K562 (cell line): ENCODE results near the gene CISD3. TPM values are rescaled to one million over a fixed set of nuclear protein-coding genes. Genes with fewer than 3 reads are reported as not detected.

Experiments
- AFF1 ChIP-seq, 2 experiments: fragments of 450-650 bp; IDR thresholded peaks; 2 replicates each; pipeline ENCODE4 v1.6.1; 2018; ENCODE audit warnings: mild to moderate bottlenecking in 2 of 2, low read depth in 1 of 2; ENCODE audit not compliant: partially characterized antibody in 2 of 2
- ARID1B ChIP-seq: fragments of 450-650 bp; IDR thresholded peaks from 2 replicates; pipeline ENCODE4 v1.6.1; 2016; ENCODE audit warnings: antibody characterized with exemption, mild to moderate bottlenecking, inconsistent platforms
- ASH1L ChIP-seq: fragments of 450-650 bp; IDR thresholded peaks from 2 replicates; pipeline ENCODE4 v1.6.1; 2018; ENCODE audit warnings: borderline replicate concordance, mild to moderate bottlenecking, low read depth; ENCODE audit not compliant: partially characterized antibody
- ETV1 ChIP-seq: fragments of 450-650 bp; conservative IDR thresholded peaks from 2 replicates; pipeline ENCODE4 v1.6.1; 2016; ENCODE audit warnings: missing genetic modification characterization, control low read depth, low read depth, missing compliant biosample characterization
- GTF2E2 ChIP-seq: fragments of 200-800 bp; sonication (Bioruptor generic); IDR thresholded peaks from 2 replicates; pipeline ENCODE4 v1.6.1; 2016; ENCODE audit warnings: missing genetic modification characterization, missing compliant biosample characterization
- JUND ChIP-seq, 2 experiments: IDR thresholded peaks; 2 replicates in 1 of 2; 3 replicates in 1 of 2; pipeline ENCODE4 v1.6.1; 2011; ENCODE audit warnings: borderline replicate concordance in 2 of 2, low read depth in 2 of 2, low read length in 2 of 2, improper control_type of control experiment in 1 of 2, missing biosample characterization in 1 of 2, missing genetic modification characterization in 1 of 2, missing genetic modification reagents in 1 of 2
- MTA3 ChIP-seq: fragments of 450-650 bp; formaldehyde crosslinking; IDR thresholded peaks from 2 replicates; pipeline ENCODE4 v1.6.1; 2017; ENCODE audit warnings: mild to moderate bottlenecking, borderline replicate concordance
- NR2F6 ChIP-seq: fragments of 450-650 bp; formaldehyde crosslinking; IDR thresholded peaks from 2 replicates; pipeline ENCODE4 v1.4.0; 2020; ENCODE audit warnings: mild to moderate bottlenecking
- NRF1 ChIP-seq, 2 experiments: fragments of 450-650 bp; IDR thresholded peaks in 1 of 2; conservative IDR thresholded peaks in 1 of 2; 2 replicates each; pipeline ENCODE4 v1.6.1; 2014; ENCODE audit warnings: mild to moderate bottlenecking in 2 of 2
- TSHZ1 ChIP-seq: fragments of 250-450 bp; sonication (Bioruptor Pico); IDR thresholded peaks from 2 replicates; pipeline ENCODE4 v1.4.0; 2020; ENCODE audit warnings: mild to moderate bottlenecking, moderate library complexity
- USF2 ChIP-seq: sonication (generic); formaldehyde crosslinking; IDR thresholded peaks from 2 replicates; pipeline ENCODE4 v1.5.0; 2020; ENCODE audit warnings: missing genetic modification reagents
- ZNF395 ChIP-seq: fragments of 200-800 bp; sonication (Bioruptor generic); IDR thresholded peaks from 2 replicates; pipeline ENCODE4 v1.6.1; 2017; ENCODE audit warnings: missing genetic modification characterization, missing compliant biosample characterization
- polyA plus RNA-seq, 8 experiments: library from polyadenylated mRNA; depleted of rRNA in 4 of 8; stranded (reverse) in 5 of 8; unstranded in 3 of 8; fragments of >200 nt; fragmentation: Nextera tagmentation in 2 of 8; fragmentation: Illumina TruSeq in 1 of 8; extraction: Ambion mirVana in 2 of 8; extraction: Trizol in 1 of 8; gene quantifications; 2 replicates each; pipeline versions ENCODE4 v1.2.1 to v1.2.3, GENCODE V29; 2011 to 2014; ENCODE audit warnings: inconsistent platforms in 1 of 8, missing spikeins in 1 of 8
- total RNA-seq, 7 experiments: library from RNA; depleted of rRNA in 6 of 7; stranded (reverse); fragments of >200 nt in 6 of 7; fragmentation: Illumina TruSeq in 2 of 7; extraction: Trizol in 2 of 7; gene quantifications; 2 replicates each; pipeline versions ENCODE4 v1.2.1 to v1.2.3, GENCODE V29; 2011 to 2021; ENCODE audit warnings: low replicate concordance in 1 of 7

CISD3 gene
- total and polyA plus RNA-seq, 9 of the 15 experiments (the other 6 are each of a cell fraction or from before 2014, with no cell fraction given), result 5.0 to 60.7 (median 15.7) TPM

GRCh38 chr17:38703742-38704605 is 26.2 kb upstream of the CISD3 start (continued):
- TF ChIP-seq JUND (IDR thresholded peaks at IDR 0.05; ENCODE audit: borderline replicate concordance, low read depth, low read length), result peak; percentile 38; the same call in 1 of the 2 replicates
- TF ChIP-seq JUND (tag; IDR thresholded peaks at IDR 0.05; ENCODE audit: borderline replicate concordance, low read depth, low read length), result no peak; the same call in 2 of the 3 replicates
- no peak for TF ChIP-seq ASH1L
- TF ChIP-seq MTA3, result peak; percentile 46; the same call in 1 of the 2 replicates
- peak; percentile 55; the same call in 1 of the 2 replicates for TF ChIP-seq GTF2E2
- peak in 1 of 2 experiments; percentile 13 for TF ChIP-seq AFF1 (IDR thresholded peaks at IDR 0.05; ENCODE audit: low read depth in 1 of 2, partially characterized antibody in 2 of 2)
- TF ChIP-seq USF2 (CRISPR knock-in tag), result 0 out of 2 replicates have a peak, but pooled peaks have one; percentile 15
- no peak for TF ChIP-seq NR2F6 (CRISPR knock-in tag)
- TF ChIP-seq NRF1 (conservative IDR thresholded peaks at IDR 0.05 in 1 of 2, IDR thresholded peaks at IDR 0.05 in 1 of 2), result no peak
- TF ChIP-seq TSHZ1 (CRISPR knock-in tag), result no peak
- TF ChIP-seq ARID1B, result peak; percentile 14; the same call in 1 of the 2 replicates
- peak; percentile 39; the same call in 1 of the 2 replicates for TF ChIP-seq ZNF395 (CRISPR knock-in tag)
- peak; percentile 91 for TF ChIP-seq ETV1
